ENCODE results near the gene GABPB1. TPM values are rescaled to one million over a fixed set of nuclear protein-coding genes. Genes with fewer than 3 reads are reported as not detected.
"Not testable (repeated sequence)": the region's sequence is repeated elsewhere in the genome, so short reads cannot be mapped to it uniquely, and the experiment has no call there.

The GABPB1 gene
- 21.3 TPM for total RNA-seq

DNA sequence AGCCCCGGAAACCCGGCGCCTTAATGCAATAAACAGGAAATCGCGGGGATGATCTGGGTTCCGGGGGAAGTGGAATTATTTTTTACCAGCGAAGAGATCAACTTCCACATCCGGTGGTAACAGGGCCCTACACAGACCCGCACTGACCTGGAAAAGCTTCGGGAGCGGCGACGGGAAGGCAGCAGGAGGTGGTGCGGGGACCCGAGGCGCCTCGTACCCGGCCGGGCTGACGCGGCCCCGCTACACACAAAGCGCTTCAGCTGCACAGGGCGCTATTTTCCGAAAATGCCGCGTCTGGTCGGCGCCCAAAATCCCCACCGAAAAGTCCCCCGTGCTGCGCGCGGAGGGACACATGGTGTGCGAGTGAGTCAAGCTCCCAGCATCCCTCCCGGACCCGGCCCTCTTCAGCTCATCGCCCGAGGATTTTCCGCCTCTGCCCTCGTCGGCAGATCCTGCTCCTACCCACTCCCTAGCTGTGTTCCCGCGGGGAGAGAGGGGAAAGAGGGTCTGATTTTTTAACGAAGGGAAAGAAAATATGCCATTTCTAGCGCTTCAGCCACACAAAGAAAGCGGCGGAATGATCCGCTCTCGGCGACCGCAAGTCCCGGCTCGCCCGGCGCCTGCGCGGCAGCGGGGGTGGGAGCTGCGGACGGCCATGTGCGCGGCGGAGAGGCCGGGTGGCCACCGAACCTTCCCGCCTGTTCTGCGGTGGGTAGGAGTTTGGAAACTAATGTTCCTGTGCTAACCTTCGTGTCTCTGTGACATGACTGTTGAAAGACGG lies at the start of gene GABPB1:
Gene GABPB1 (minus strand): TSS at position 361 of the 781 bp plus-strand sequence. CDS start 45,400 bp downstream, outside the sequence.
- peak; percentile 84 for DNase-seq (ENCODE audit: low spot score)

DNA sequence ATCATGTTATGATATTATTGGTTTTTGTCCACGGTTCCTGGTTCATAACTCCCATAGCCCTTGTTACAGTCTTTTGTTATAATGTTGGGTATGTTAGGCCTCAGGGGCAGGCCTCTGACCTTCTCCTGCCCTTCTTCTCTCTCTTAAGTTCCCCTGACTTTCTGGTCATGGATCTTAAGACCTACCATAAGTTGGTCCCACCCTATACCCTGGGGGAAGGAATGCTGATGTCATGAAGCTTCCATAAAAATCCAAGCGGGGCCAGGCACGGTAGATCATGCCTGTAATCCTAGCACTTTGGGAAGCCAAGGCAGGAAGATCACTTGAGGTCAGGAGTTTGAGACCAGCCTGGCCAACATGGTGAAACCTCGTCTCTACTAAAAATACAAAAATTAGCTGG lies 36.6 kb upstream of the GABPB1 start:
- DNase-seq (ENCODE audit: low spot score) = not testable (repeated sequence)

GRCh38 chr15:50390554-50391264 lies 35.7 kb upstream of the GABPB1 start:
- no peak for DNase-seq (ENCODE audit: low spot score)

- not testable (repeated sequence) for DNase-seq (ENCODE audit: low spot score)
These were observed 27.4 kb upstream of the GABPB1 start for GRCh38 chr15:50382408-50382807.

DNA sequence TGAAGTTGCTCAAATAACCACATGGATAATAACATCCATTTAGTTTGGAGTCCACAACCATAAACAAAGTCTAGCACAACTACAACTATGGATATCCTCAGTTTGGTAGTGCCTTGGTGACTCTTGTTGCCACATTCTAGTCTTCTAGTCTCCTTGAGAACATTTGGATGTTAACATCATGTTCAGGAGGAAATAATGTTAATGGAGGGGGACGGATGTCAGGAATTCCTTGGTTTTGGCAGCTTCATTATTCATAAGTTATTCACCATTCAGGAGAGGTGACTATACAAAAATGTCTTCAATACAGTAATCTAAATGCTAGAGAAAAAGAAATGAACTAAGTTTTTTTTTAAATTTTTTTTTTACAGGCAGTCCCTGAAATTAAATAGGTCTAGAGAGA lies 26.4 kb upstream of the GABPB1 start:
- DNase-seq (ENCODE audit: low spot score) = no peak

DNA sequence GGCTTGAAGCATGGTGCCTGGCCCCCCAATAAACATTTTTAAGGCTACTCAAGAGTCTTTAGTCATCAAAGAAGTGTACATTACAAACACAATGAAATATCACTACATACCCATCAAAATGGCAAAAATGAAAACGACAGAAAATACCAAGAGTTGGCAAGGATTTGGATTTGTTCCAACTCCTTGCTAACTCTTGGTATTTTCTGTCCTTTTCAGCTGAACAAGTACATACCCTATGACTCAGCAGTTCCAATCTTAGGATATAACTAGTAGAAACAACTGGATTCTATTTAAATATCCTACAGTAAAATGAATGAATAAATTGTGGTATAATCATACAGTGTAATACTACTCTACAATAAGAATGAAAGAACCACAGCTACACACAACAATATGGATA lies 25.1 kb upstream of the GABPB1 start:
- no peak for DNase-seq (ENCODE audit: low spot score)

DNA sequence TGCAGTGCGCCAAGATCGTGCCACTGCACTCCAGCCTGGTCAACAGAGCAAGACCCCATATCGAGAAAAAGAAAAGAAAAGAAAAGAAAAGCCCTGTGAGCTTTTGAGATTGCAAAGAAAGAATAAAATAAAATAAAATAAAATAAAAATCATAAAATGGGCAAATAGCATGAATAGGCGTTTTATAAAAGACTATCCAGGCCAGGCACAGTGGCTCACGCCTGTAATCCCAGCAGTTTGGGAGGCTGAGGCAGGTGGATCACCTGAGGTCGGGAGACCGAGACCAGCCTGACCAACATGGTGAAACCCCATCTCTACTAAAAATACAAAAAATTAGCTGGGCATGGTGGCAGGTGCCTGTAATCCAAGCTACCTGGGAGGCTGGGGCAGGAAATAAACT lies 24.4 kb upstream of the GABPB1 start:
- DNase-seq (ENCODE audit: low spot score) = not testable (repeated sequence)

GRCh38 chr15:50378776-50379175 lies 23.8 kb upstream of the GABPB1 start:
- no peak for DNase-seq (ENCODE audit: low spot score)

DNA sequence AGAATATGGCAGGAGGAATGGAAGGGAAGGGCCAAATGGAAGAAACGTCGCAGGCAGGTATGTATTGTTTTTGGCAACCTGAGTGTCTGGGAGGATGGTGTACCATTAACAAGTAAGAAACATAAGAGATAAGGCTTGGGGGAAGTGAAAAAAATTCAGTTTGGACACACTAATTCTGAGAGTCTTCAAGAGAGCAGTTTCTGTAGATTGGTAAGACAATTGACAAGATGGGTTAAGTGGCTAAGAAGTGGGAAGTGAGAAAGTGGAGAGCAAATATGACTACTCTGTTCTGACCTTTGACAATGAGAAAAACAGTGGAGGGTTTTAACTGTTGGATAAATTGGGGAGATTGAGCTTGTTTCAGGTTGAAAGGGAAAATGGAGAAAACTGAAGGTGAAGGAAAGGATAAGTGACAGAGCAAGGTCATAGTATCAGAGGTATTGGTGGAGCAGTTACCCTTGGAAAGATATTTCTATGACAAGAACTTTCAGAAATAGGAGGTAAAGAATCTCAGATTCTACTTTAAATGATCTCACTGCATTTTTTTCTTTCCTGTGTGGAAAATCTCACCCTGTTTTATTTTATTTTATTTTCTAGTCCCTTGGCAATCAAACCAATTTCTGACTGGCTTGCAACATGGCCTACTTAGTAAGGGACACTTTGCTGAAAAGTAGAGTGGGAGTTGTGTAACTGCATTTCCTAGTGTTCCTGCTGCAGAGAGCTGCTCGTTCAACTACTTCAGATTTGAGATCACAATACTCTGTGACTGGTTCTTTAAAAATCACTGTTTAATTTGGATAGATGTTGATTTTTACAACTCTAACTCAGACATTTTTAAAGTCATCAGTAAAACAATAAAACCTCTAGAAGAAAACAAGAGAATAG lies 23.1 kb upstream of the GABPB1 start:
- no peak for DNase-seq (ENCODE audit: low spot score)

DNA sequence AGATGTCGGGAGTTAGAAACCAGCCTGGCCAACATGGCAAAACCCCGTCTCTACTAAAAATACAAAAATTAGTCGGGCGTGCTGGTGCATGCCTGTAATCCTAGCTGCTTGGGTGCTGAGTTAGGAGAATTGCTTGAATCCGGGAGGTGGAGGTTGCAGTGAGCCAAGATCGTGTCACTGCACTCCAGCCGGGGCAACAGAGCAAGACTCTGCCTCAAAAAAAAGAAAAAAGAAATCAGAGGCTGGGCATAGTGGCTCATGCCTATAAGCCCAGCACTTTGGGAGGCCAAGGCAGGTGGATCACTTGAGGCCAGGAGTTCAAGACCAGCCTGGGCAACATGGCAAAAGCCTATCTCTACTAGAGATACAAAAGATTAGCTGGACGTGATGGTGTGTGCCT lies 14.6 kb upstream of the GABPB1 start:
- not testable (repeated sequence) for DNase-seq (ENCODE audit: low spot score)

DNA sequence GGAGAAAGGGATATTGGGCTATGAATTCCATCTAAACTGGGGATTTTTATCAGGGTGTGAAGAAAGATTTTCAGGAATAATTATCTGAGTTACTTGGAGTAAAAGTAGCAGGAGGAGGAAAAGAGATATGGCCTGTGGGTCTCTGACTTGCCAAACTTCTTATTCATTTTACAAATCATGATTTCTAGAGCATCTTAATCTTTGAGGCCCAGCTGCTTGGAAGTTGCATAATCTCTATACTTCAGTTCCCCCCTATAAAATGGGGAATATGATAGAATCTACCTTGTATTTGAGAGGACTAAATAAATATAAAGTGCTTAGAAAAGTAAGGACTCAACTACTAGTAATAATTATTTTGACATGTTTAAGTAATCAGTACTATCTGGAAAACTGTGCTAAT lies 11.0 kb upstream of the GABPB1 start:
- DNase-seq (ENCODE audit: low spot score) = no peak

DNA sequence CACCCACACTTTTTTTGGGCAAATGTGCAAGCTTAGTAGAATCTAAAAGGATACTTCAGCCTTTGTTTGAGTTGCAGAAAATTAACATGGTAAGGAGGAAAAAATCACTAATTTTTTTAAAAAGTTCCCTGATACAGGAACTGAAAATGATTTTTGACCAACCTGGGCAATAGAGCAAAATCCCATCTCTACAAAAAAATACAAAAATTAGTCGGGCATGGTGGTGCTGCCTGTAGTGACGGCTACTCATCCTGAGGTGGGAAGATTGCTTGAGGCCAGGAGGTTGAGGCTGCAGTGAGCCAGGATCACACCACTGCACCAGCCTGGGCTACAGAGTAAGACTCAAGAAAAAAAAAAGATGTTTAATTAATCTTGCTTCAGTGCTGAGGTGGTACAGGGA lies 10.6 kb upstream of the GABPB1 start:
- DNase-seq (ENCODE audit: low spot score) = no peak

DNA sequence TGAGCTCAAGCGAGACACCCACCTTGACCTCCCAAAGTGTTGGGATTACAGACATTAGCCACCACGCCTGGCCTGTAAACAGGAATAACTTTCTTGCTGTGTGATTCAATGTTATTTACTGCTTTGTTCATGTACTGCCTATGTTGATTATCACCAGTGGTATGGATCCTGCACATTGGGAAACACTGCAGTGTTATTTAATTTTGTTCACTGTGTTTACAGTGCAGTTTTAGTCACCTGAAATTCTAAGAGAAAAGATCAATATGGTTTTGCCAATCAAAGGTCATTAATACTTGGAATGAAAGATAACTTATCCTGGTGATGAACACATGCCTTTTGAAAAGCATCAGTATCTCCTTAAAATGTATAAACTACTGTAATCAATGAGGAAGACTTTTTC lies 8.6 kb upstream of the GABPB1 start:
- no peak for DNase-seq (ENCODE audit: low spot score)

DNA sequence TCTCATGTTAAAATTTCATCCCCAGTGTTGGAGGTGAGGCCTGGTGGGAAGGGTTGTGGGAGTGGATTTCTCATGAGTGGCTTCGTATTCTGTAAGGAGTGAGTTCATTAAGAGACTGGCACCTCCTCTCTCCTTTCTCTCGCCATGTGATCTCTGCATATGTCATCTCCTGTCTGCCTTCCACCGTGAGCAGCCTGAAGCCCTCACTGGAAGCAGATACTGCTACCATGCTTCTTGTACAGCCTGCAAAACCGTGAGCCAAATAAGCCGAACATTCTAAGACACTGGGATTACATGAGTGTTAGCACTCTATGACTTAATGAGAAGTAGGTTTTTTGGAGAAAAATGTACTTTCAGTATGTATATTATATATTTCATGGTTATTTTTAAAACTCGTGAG lies 6.8 kb upstream of the GABPB1 start:
- no peak for DNase-seq (ENCODE audit: low spot score)

DNA sequence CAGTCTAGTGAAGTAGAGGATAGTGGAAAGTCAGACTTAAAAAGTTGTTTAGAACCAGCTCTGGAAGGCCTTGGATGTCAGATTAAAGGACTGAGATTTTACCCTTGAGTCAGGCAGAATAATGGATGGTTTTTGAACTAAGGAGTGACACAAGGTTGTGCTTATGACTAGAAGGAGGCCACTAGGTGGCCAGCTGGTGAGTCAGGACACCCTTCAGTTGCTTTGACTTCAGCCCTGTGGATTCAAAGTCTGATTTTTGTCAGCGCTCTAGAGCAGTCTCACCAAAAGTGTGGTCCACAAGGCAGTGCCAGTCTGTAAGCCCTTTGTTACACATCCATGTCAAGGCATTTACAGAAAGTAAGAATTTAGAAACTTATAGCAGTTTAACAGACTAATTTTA lies 3.8 kb upstream of the GABPB1 start:
- DNase-seq (ENCODE audit: low spot score) = no peak

DNA sequence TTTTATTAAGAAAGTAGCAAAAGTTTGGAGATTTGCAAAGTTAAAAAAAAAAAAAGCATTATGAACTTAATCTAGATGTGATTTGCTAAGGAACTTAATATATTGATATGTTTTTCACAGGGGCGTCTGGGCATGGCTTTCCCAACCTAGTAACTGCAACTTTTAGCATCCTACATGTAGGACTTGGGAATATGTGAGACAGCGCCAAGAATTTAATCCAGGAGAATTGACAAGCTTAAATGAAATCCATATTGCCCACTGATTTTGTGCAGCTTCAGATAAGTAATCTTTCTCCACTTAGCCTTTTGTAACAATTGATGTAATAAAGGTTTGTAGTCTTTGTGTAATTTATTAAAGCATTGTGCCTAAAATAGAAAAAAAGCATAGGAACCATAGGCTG lies 982 bp upstream of the GABPB1 start:
- DNase-seq (ENCODE audit: low spot score) = no peak

DNA sequence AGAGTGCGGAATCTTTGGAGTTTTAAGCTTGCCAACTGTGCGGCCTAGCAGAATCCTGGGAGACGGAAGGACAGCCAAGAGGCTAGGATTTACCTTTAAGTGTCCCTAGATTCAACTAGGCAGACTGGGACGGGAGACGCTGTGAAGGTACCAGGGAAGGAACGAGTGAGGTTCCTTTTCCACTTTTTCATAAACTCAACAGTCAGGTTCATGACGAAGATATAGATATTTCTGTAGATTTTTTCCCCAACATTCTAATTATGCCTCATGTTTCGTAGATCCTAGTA lies 564 bp upstream of the GABPB1 start:
- DNase-seq (ENCODE audit: low spot score) = no peak

- DNase-seq (ENCODE audit: low spot score) = peak; percentile 59
These were observed 792 bp downstream of the GABPB1 start for GRCh38 chr15:50353975-50354837.

DNA sequence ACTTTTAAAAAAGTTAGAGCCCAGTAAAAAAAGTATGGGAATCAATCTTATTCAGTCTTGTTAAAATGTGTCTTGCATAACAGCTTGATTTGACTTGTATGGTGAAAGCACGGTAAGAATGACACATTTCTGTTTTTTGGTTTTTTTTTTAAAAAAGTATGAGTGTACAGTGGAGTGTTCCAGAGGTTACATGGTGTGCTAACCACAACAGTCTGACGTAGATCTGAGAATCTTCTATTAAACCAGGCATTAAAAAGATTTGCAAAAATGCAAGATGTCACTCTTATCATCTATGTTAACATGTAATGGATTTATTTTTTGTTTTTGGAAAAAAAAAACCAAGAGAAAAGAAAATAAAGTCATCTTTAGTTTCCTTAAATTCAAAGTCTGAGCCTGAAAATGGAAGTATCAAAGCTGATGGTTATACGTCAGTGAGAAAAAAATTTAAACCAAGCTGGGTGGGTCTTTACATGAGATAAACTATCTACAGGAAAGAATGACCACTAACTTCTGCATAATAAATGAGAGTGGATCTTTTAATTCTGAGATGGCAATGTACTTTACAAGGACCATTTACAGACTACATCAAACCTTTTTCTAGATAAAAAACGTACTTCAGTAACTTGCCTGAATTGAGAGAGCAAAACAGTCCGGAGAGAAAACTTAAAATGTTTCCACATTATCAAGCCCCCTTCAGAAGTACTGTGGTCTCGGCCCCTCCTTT lies 1.6 kb downstream of the GABPB1 start:
- DNase-seq (ENCODE audit: low spot score) = no peak

DNA sequence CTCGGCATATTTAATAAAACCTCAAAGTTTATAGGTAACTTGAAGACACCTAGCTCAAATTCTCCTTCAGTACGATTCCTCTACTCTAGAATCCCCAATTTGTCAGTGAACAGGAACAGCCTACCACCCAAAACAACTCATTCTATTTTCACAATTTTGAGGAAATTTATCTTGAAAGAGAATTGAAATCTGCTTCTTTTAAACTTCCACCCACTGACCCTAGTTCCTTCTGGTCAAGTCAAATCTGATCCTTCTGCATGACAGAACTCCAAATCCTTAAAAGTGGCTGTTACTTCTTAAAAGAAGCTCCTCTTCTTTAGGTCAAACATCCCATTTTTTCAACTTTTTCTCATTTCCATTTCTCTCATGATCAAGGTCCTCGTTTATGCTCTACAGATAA lies 4.4 kb downstream of the GABPB1 start:
- DNase-seq (ENCODE audit: low spot score) = no peak

DNA sequence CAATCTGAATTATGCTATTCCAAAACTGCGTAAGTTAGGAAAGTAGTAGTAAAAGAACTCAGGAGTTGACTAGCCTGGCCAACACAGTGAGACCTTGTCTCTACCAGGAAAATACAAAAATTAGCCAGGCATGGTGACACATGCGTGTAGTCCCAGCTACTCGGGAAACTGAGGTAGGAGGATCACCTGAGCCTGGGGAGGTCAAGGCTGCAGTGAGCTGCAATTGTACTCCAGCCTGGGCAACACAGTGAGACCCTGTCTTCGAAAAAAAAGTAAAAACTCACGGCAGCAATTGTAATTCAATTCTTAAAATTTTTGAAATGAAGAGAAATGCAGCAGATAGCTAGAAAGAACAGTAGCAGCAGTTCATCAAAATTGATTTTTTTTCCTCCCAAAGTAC lies 9.7 kb downstream of the GABPB1 start:
- DNase-seq (ENCODE audit: low spot score) = no peak
